HK-2 (cell line): ENCODE measurements around the gene GRM5.
"Not testable (repeated sequence)": the region's sequence is repeated elsewhere in the genome, so short reads cannot be mapped to it uniquely, and the experiment has no call there.

Source experiments
- DNase-seq: peaks from one replicate; pipeline ENCODE4 v3.0.0-alpha.2; 2018; ENCODE audit not compliant: unreplicated experiment

The GRM5 gene

DNA sequence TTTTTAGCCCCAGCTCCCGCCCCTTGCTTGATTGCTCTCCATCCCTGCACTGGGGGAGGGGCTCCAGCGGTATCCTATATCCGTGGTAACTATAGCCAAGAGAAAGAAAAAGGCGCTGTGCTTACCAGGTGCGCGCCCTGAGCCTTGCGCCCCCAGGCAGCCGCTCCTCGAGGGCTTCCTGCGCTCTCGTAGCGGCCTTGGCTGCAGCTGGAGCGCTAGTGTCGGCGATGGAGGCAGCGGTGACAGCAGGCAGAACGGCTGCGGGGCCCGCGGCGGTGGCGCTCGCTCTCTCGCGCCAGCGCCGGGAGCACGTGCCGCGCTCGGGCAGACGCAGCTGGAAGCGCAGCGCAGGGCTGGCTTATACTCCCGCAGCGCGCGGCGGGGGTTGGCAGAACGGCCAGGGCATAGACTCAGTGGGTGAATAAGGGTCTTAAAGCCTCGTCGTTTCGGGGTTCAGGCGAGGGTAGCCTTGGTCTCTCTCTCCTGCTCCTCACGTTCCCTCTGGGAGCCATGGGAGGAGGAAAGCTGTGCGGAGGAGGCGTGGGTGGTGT is at the start of gene GRM5:
Gene GRM5 (minus strand): TSS at position 332 of the 551 bp plus-strand sequence. CDS start 18,110 bp downstream, outside the sequence.
- not testable (repeated sequence) for DNase-seq

DNA sequence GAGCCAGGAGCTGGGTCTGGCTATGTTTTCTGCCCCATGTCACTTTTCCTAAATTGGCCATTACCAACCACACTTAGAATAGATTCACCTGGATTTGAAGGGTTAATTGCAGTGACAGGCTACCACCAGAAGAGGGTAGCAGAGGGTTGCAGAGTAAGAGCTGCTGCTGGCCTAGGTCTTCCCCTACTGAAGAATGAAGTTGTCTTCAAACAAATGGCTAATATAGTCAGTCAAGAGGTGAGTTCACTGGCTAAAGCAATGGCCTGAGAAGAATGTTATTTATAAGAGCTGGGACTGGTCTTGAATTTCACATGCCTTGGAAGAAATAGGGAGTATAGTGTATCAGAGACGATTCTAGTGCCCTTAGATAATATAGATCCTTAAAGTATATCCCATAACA is 32.2 kb upstream of the GRM5 start:
- DNase-seq, result peak; percentile 6

DNA sequence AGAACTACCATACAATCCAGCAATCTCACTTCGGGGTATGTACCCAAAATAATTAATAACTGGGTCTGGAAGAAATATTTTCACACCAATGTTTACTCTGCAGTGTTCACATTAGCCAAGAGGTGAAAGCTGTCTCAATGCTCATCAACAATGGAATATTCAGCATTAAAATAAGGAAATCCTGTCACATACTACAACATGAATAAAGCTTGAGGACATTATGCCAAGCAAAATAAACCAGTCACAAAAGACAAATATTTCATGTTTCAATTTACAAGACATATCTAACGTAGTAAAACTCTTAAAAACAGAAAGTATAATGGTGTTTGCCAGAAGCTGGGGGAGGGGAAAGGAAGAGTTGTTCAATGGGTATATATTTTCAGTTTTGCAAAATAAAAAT is 28.0 kb upstream of the GRM5 start:
- not testable (repeated sequence) for DNase-seq

DNA sequence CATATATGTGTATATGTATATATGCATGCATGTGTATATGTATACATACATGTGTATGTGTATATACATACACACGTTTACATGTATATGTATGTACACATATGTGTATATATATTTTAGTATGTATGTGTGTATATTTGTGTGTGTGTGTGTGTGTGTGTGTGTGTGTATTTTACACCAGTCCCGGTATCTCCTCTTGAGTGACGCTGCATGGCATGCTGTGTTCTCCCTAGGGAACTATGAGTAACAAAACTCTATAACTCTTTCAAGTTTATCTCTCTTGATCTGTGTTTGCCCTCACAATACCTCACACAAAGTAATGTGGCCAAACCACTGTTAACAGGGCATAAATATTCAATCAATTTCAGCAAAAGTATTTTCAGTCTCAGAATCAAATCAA is 19.2 kb upstream of the GRM5 start:
- not testable (repeated sequence) for DNase-seq

DNA sequence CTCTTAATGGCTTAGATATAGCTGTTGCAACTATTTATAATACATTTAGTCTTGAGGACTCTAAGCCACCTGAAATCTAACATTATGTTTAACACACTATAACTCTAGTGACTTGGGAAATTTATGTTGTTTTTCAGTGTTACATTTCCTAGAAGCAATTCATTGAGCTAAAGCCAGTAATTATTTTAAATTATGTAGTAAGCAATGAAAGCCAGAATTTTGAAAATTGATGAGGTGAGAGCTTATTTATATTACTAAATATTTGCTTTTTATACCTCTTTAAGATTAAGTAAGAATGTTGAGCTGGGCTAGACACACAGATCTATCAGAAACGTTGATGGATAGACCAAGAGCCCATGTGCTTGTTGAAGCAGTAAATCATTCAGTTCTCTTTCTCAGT is 5.1 kb upstream of the GRM5 start:
- not testable (repeated sequence) for DNase-seq

DNA sequence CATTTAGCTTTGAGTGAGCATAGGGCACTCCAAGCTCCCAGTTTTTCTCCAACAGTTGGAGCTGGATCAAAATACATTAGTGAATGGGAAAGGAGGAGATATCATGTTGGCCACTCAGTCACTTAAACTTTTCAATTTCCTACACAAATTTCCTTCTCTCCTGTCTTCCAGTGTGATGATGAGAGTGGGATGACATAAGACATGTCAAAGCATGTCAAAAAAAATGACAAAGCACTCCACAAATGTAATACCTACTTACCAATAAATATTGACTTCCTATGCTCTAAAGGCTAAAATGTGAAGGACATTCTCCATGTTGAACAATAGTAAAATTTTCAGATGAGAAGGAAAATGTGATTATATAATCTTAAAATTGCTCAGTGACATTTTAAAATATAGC is 1.5 kb upstream of the GRM5 start:
- no peak for DNase-seq

DNA sequence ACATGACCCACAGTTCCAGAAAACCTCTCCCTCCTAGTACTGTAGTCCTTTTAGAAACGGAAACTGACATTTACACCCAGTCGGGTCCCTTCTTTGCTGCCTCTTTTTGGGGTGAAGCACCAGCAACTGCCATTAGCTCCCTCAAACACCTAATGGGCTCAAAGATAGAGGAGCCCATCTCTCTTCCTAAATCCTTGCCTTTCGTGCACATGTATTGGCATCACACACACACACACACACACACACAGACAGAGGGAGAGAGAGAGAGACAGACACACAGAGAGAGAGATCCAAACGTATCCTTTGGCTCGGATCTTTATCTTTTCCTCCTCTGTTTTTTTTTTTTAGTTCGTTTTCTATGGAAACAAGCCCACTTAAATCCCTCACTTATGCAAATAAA is 716 bp downstream of the GRM5 start:
- DNase-seq, result no peak

DNA sequence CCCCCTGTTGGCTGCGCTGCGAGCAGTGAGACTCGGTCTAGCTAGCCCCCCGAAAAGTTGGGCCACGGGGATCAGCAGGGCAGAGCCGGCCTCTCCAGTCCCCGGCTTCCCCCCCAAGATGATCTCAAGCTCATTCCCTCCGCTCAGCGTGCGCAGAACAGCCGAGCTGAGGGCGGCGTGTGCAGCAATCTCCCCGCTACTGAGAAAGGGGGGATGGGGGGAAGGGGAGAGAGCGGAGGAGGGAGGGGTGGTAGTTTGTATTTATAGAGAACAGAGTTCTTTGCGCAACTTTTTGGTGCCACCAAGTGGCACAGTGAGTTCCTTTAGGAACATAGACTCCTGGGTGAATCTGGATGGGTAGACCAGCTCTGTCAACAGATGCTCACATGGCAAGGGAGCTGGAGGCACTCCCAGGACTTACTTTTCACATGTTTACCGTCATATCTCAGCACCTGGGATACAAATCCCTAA is 2.3 kb downstream of the GRM5 start:
- not testable (repeated sequence) for DNase-seq

DNA sequence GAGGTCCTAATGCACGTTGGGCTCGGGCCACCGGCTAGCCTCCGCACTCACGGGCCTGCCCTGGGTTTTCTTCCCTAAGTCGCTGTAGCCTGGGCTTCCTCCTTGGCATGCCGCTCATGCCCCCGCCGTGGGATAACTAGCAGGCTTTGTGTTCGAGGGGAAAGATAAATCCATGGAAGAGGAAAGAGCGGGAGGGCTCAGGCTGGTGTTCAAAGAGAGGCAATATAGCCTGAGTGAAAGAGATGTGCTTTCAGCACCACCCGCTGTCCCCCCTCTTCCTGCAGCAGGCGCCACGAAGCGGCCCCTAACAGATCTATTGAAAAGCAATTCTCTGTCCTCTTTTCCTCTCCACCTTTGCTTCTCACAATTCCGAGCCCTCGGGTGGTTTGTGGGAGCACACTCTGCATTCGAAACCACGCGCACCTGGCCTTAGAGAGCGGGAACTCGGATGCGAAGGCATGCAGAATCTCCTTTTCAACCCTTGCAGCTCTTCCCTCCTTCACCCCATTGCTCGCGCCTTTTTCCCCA is 2.9 kb downstream of the GRM5 start:
- DNase-seq, result not testable (repeated sequence)

DNA sequence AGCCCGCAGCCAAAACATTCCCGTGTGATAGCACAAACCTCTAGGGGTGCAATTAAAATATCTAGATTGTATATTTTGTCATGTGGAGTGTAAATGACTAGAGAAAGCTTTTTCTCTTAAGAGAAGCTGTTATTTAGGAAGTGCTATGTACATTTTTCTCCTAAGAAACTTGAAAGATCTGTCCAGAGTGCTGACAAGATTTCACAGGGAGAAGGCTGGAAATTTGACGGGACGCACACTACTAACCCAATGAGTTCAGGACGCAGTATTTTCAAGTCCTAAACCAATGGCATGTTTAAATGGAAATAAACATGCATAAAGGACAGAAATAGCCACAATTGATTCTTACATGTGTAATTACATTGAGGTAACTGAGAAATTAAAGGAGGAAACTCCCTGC is 3.9 kb downstream of the GRM5 start:
- not testable (repeated sequence) for DNase-seq

DNA sequence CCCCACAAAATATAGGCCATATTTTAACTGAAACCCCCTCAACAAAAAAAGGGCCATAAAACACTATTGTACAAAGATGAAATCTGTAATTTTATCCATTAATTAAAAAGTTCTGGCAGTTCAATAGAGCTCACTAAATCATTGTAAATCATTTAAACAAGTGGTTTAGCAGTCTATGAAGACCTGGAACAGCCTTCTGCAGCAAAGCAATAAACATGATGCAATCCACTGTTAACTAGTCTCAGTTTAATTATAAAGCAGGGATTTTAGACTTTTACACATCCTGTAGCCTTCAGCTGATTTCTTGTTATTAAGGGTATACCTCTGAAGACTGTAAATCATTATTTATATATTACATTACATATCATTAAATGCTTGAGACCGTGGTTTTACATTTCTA is 8.4 kb downstream of the GRM5 start:
- not testable (repeated sequence) for DNase-seq

DNA sequence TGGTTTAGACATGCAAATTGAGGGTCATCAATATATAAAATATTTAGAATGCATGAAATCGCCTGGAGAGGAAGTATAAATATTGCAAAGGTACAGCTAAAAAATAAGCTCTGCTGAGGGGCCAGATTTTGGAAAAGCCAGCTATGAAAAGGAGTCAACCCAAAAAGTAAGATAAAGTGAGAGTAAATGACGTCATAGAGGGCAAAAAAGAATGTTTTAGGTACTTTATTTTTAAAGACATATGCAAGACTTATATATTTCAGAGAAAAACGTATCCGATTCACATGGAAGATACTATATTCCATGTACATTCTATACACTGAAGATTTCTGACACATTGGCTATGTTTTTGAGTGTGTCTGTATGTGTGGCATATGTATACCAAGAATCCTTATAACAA is 13.6 kb downstream of the GRM5 start:
- no peak for DNase-seq

DNA sequence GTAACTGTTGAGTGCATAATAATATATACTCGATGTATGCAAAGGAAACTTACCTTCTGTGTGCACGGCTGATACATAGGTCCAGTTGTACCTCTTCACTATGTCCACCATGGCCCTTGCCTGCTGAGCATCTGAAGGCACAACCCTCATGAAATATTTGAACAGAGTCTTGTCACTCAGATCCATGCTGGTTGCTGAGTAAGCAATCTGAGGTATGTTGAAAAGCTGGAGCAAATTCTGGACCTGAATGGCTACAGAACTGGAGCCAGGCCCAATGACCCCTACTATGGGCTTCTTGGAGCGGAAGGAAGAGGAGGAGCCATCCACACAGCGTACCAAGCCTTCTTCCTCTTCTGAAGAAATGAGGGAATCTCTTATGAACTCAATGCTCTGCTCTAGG is 18.6 kb downstream of the GRM5 start:
- not testable (repeated sequence) for DNase-seq

DNA sequence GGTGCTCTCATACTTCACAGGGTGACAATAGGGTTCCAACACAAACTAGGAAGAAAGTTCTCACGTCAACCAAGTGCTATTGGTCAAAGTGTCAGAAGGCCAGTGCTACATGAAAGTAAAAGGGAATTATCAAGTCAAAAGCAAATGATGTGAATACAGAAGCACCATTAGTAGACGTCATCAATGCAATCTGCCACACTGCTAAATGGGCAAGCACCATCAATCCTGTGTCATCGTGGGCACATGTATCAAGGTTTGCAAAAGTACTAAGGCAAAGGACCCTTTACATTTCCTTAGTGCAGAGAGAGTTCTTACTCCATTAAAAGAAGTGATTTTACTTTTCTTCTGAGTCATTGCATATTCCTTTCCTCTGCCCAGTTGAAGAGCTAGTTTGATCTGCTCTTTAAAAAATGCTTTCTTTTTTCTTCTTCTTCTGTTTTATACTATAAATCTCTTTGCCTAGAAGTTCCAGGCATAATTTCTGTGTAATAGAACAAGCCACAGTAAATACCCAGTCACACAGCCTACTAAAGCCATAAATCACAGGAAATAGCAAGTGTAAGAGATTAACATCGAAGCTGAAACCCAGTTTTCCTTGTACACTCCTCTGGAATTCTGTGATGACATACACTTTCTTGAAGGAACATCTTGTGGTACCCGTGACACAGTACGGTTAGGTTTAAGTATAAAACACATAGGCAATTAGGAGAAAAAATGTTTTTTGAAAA is 21.8 kb downstream of the GRM5 start:
- not testable (repeated sequence) for DNase-seq

DNA sequence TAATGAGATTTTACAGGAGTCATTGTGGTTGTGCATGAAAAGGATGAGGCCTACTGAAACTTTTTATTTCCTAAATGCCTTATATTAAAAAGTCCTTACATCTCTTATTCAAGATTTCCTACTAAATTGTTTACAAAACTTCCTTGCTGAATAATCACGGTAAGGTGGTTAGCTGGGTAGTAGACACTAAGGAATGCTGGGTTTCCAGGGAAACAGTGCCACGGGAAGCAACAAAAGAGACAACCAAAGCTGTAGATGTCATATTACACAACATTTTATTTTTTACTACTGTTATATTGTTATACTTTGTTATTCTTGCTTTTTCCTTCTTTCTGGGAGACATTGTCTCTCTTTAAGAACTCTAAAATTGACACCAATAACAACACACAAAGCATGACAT is 36.1 kb downstream of the GRM5 start:
- DNase-seq, result not testable (repeated sequence)

DNA sequence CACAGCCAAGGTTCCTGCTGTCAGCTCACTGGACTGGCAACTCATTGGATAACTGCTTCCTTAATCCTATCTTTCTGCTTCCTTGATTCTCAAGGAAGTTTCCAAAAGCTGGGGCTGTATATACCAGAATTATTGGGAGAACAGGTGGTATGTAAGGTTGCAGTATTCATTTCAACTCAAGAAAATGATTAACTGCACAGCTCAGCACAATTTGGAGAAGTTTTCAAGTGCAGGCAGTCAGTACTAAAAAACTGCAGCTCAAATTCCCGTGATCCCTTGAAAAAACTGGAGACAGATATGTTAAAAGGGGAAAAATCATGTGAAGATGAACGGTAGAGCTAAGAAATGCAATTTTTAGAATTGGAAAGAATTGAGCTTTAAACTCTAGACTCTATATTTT is 44.4 kb downstream of the GRM5 start:
- no peak for DNase-seq

DNA sequence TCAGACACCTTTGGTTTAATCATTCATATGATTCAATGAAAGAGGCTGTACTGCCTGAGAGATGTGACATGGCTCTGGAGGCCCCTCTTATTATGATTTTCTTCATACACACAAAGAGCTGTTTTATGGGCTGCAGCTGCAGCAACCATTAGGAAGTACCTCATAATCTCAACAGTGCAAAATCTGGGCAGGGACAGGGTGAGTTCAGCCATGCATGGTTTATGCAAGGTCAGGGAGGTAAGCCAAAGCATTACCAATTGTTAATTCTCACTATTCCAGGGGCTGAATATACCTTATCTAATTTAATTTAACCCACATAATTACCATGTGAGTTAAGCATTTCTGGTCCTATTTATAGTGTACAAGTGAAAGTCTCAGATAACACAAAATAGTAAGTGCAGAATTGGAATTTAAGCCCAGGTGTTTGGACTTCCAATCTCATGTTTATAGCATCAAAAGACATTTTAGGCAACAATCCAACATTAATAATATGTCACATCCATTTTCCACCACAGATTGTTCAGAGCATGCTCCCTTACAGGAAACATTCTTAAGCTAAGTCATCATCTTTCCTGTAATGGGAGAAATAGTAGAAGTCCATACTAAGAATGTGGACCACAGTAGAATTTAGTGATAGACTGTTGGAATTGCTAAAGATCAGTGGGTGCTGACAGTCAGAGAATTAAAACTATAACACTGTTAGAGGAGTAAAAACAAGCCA is 45.8 kb downstream of the GRM5 start:
- DNase-seq, result not testable (repeated sequence)

DNA sequence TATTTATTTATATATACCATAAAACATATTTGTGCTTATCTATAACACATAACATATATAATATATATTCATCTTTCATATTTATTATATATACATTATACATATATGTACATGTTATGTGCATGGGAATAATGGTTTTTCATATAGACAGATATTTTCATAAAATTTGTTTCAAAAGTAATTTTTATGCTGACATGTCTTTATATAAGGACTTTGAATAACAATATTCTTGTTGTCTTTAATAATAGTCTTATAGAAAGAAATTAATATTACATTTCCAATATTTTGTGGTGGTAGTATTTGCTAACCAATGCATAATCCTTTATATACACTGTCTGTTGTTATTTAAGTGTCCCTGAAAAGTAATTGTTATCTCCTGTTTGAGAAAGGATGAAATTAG is 49.6 kb downstream of the GRM5 start:
- DNase-seq, result no peak

DNA sequence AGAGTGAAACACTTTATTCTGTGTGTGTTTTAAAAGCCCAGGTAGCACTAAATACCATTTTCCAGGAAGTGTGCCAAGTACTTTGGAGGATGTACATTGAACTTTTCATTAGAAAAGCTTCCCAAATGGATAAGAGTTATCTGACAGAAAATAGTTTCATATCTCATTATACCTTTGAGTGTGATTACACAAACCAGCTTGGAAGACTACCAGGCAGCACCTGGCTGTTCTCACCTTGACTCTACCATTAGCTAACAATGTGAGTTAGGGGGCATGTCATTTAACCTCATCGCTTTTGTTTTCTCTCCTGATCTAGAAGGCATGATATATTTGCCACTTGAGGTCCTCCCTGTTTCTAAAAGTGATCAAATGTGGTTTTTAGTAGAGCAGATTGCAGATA is 50.2 kb downstream of the GRM5 start:
- DNase-seq, result no peak

DNA sequence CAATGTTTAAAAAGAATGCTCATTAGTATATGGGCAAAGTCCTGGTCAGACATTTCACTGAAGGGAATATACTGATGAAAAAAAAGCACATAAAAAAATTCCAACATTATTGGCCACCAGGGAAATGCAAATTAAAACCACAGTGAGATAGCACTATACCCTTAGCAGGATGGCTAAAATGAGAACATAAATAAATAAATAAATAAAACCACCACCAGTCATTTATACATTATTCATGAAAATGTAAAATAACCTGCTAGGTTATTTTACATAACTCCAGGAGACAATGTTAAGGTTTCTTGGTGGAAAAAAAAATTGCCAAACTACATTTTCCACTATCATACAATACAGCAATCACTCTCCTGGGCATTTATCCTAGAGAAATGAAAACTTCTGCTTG is 64.9 kb downstream of the GRM5 start:
- not testable (repeated sequence) for DNase-seq

DNA sequence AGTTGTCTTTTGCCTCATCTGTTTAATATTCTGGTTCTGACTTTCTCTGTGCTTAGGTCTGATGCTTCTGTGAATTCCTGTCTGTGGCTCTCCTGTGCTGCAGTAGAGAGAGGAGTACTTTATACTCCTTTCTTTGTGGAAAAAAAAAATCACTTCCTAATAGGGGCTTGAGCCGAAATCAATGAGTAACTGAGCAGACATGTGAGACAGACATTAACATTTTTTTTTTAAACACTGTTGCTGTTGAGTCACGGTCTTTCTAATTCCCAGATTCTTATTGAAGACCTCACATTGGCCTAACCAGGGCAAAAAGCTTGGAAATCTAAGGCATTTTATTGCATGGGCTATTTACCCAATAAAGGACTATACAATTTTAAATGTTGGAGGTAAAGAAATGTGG is 86.1 kb downstream of the GRM5 start:
- DNase-seq, result peak; percentile 2

DNA sequence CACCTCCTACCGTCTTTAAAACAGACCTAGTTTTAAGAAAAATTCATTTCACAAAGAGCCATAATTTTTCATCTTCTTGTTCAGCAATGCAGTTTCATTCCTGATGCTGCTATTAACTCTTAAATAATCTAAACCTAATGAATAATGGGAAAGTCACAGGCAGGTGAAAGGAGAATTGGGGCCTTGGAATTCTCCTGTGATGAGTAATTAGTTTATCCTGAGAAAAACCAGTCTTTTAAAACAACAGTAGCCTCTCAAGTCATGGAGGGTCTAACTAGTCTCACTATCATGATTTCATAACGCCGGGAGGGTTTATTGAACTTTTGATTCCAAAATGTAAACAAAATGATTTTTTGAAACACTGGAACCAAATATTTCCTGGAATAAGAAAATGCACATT is 86.8 kb downstream of the GRM5 start:
- DNase-seq, result not testable (repeated sequence)

DNA sequence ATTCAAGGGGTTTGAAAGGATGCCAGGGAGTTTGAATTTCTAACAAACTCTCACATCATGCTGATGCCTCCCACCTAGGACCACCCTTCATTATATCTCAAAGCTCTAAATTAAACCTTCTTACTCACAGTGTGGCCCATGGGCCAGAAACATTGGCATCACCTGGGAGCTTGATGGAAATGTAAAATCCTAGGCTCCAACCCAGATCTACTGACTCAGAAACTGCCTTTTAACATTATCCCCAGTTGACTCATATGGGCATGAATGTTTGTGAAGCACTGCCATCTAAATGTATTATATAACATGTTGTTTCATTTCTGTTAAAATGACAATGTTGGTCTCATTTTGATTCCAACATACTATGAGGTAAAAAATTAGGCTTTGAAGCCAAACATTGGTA is 90.3 kb downstream of the GRM5 start:
- not testable (repeated sequence) for DNase-seq
